ENCODE data around the gene ATF7IP2.
"Not testable (repeated sequence)": the region's sequence is repeated elsewhere in the genome, so short reads cannot be mapped to it uniquely, and the experiment has no call there.

Gene ATF7IP2, protein sequence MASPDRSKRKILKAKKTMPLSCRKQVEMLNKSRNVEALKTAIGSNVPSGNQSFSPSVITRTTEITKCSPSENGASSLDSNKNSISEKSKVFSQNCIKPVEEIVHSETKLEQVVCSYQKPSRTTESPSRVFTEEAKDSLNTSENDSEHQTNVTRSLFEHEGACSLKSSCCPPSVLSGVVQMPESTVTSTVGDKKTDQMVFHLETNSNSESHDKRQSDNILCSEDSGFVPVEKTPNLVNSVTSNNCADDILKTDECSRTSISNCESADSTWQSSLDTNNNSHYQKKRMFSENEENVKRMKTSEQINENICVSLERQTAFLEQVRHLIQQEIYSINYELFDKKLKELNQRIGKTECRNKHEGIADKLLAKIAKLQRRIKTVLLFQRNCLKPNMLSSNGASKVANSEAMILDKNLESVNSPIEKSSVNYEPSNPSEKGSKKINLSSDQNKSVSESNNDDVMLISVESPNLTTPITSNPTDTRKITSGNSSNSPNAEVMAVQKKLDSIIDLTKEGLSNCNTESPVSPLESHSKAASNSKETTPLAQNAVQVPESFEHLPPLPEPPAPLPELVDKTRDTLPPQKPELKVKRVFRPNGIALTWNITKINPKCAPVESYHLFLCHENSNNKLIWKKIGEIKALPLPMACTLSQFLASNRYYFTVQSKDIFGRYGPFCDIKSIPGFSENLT

DNA sequence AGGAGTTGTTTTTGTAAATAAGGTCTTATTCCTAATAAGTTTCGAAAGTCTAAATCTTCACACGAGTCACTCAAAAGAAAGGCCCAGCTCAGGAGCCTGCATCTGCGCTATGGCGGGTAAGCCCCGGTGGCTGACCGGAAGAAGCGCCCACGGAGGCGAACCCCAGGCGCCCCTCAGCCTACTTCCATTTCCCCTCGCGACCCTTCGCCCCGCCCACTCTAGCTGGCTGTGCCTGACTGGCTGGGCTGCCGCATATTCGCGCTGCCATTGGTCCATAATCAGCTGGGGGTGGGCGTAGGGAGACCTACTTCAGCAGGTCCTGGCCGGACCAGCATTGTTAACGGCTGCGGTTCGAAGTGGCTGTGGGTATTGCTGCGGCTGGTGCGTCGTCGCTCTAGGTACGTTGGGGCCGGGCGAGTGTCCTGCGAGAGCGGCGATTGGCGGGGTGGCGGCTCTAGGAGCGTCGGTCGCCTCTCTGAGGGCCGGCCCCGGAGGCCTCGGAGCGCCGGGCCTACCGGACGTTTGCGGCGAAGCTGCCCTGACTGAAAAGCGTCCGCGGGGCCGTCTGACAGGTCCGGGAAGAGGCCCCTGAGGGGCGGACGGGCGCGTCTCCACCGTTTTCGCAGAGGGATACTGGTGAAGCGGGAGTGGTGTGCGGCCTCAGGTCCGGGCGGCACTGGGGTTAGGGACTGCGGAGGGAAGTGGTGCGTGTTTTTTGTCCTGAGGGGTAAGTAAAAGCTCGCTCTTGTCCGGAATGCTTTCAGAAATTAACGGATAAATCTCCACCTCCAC lies at the start of gene ATF7IP2:
Gene ATF7IP2, plus strand, starts transcription at position 337 of the 792 bp plus-strand sequence. CDS start 44,560 bp downstream, outside the sequence.
- peak; percentile 92 for DNase-seq

DNA sequence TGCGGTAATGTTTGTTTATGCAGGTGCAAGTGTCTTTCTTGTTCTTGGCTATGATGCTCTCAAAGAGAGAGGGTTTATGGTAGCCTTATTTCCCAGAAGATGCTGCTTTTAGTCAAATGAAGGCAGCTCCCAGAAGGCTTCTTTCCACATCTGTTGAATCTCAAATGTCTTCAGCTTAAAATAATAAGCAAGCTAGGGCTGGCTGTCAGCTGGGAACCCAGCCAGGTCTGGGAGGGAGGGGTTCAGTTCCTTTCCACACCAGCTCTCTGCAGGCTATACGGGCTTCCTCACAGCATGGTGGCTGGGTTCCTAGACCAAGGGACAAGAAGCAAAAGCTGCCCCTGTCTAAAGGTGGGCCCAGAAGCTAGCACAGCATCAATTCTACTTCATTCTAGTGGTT lies 47.4 kb upstream of the ATF7IP2 start:
- no peak for DNase-seq

DNA sequence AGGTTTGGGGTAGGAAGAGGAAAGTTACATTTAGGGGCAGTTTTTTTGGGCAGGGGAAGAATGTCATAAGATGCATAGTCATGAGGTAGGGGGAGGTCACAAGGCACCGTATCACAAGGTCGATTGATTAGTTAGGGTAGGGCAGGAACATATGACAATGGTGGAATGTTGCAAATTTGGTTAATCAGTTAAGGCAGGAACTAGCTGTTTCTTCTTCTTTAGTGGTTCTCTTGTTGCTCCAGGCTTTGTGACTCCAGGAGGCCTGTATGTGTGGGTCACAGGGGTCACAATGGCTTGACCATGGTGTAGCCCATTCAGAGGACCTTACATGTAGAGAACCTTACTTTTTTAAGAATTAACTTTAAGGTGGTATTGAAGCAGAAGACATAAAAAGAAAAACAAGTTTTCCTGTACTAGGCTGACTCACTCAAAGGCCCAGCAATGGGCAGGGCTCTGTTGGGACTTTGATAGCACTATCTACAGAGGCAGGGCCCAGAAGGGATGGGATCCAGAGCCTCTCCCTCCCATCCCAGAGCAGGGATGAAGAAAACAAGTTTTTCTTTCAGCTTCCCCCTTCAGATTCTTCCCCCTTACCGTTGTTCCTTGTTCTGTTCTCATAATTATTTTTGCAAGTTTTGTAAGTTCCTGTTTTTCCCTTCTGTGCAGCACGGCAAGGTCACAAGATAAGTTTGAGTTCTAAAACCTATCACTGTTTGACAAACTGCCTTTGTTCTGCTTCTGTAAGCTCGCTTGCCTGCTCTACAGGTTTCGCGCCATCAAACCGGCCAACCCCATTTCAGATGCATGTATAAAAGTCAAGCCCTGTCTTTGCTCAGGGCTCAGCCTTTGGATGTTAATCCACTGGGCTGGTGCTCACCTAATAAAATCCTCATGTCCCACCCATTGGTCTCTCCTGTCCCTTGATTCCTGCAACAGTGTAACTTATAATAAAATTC lies 45.8 kb upstream of the ATF7IP2 start:
- DNase-seq, result no peak

DNA sequence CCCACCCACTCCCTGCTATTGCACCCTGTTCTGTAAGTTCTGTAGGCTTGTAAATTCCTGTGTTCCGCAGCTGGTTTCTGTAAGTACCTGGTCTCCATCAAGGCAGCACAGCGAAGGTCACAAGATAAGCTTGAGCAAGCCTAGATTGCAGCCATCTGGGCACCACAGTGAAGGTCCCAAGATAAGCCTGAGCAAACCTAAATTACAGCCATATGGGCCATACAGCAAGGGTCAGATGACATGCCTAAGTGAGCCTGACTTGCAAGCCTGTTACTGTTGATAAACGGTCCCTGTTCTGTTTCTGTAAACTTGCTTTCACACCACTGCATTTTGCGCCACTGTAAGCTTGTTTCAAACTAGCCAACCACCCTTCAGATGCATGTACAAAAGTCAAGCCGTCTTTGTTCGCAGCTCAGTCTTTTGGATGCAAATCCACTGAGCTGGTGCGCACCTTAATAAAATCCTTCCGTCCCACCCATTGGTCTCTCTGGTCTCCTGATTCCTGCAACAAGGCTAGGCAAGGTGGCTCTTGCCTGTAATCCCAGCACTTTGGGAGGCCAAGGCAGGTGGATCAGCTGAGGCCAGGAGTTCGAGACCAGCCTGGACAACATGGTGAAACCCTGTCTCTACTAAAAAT lies 42.6 kb upstream of the ATF7IP2 start:
- DNase-seq, result no peak

DNA sequence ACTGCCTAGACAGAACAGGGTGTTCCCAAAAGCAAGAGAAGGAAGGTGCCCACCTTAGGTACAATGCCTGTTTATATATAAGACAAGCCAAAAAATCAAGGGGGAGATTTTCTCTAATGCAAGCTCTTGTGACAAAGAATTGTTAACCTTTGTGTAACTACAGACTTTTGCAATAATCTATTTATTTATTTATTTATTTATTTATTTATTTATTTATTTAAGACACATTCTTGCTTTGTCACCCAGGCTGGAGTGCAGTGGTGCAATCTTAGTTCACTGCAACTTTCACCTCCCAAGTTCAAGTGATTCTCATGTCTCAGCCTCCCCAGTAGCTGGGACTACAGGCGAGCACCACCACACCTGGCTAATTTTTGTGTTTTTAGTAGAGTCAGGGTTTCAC lies 41.2 kb upstream of the ATF7IP2 start:
- not testable (repeated sequence) for DNase-seq

DNA sequence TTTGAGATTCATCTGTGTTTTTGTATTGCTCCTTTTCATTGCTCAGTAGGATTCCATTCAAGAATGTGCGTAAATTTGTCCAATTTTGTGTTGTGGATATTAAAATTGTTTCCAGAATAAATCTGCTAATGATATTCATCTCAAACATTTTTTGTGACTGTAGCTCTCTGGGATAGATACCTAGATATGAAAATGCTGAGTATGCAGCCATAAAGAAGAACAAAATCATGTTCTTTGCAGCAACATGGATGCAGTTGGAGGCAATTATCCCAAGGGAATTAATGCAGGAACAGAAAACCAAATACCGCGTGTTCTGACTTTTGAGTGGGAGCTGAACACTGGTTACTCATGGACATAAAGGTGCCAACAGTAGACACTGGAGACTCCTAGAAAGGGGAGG lies 40.2 kb upstream of the ATF7IP2 start:
- DNase-seq, result no peak

DNA sequence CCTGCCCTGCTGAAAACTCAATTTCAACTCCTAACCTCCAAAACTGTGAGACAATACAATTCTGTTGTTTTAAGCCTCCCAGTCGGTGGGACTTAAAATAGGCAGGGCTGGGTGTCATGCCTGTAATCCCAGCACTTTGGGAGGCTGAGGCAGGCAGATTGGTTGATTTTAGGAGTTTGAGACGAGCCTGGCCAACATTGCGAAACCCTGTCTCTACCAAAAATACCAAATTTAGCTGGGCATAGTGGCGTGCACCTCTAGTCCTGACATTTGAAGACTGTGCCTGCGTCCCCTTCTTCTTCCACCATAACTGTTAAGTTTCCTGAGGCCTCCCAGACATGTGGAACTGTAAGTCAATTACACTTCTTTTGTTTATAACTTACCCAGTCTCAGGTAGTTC lies 36.0 kb upstream of the ATF7IP2 start:
- no peak for DNase-seq

DNA sequence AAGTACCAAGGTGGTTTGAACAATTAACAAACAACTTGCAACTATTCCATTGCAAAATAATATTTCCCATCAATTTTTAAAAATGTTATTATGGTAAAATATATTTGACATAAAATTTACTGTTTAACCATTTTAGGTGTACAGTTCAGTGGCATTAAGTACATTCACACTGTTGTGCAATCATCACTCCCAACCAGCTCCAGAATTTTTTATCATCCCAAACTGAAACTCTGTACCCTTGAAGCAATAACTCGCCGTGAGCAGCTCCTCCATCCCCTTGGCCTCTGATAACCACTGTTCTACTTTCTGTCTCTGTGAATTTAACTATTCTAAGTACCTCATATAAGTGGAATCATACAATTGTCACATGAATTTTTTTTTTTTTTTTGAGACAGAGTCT lies 33.6 kb upstream of the ATF7IP2 start:
- DNase-seq, result no peak

DNA sequence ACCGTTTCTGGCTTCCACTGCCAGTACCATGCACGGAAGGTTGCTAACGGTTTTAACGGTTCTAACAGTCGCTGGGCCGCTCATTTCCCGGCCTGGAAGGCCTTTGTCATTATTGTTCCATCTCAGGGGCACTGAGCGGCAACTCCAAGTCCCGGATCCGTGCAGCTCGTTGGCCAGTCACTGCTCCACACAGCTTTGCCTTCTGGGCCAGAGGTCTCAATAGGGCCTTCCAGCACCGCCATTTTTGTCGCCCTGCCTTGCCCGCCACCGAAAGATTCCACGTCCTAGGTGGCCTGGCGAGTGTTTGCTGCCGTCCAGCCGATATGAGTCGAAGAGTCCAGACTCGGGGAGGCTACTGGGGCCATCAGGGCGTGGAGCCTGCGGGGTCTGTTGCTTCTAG lies 30.3 kb upstream of the ATF7IP2 start:
- DNase-seq, result no peak

DNA sequence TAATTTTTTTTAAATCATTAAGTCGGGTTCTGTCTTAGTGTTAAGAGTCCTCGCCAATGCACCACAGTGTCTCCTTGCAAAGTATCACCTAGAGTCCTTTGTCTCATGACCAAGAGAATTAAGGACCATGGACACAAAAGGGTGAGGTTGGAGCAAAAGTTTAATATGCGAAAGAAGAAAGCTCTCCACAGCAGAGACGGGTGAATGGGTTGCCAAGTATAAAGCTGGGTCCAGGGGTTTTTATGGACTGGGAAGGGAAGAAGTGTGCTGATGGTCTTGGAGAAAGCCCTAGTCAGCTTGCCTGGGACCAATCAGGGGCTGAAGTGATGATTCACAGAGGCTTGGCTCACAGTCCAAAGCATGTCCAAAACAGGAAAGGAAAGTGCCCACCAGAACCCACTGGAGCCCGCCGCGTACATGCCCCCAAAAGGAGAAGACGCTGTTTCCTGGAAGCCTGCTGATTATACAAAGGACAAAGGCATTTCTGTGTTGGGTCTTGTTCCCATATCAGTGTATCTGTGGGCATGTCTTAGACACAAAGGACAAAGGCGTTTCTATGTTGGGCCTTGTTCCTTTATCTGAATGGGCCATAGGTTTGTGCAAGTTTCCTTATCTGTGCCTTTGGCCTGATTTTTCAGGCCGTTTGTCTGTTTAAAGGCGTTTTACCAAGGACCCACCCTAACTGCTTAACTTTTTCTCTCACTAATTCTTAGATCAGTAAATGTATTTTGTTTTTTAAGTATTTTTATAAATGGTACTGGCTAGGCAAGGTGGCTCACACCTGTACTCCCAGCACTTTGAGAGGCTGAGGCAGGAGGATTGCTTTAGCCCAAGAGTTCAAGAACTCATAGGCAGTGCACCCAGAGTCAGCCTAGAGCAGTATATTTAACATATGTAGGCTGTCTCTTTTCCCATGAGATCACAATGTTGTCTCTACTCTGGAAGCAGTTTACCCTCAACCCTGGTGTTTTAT lies 28.7 kb upstream of the ATF7IP2 start:
- DNase-seq, result no peak

DNA sequence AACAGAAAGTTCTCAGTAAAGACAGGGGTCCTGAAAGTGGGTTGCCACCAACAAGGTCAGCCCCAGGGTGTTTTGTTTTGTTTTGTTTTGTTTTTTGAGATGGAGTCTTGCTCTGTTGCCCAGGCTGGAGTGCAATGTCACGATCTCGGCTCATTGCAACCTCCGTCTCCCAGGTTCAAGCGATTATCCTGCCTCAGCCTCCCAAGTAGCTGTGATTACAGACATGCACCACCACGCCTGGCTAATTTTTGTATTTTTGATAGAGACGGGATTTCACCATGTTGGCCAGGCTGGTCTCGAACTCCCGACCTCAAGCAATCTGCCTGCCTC lies 24.1 kb upstream of the ATF7IP2 start:
- not testable (repeated sequence) for DNase-seq

DNA sequence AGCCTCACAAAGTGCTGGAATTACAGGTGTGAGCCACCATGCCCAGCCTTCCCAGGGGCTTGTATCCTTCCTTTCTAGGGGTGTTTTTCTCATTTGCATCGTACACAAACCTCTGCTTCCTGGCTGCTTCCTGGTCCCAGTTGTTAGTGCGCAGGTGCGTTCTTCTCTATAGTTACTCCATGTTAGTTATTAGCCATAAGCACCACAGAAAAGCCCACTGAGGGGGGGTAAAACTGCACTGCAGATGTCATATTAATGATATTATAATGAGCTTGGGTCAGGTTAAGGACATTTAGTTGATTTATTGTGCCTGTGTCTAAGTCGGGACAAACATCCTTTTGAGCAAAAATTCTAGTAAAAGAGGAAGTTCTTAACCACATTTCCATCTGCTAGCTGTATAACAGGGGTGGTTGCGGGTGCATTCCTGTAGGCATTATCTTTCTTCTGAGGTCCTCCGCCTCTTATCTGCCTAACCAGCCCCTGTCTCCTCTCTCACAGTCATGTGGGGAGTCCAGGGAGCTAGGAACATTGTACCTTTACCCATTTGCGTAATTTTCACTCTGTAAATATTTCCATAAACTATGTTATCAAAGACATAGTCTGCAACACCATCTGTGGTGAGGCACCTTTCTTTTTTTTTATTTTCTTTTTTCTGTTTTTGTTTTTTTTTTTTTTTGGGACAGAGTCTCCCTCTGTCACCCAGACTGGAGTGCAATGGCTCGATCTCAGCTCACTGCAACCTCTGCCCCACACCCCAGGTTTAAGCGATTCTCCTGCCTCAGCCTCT lies 23.6 kb upstream of the ATF7IP2 start:
- no peak for DNase-seq

DNA sequence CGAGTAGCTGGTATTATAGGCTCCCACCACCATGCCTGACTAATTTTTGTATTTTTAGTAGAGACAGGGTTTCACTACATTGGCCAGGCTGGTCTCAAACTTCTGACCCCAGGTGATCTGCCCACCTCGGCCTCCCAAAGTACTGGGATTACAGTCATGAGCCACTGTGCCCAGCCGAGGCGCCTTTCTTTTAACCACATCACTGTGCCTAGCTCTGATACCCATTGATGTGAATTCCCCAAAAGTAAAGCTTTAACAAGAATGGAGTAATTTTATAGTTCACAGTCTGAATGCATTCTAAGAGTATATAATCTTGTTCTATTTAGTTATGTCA lies 23.0 kb upstream of the ATF7IP2 start:
- not testable (repeated sequence) for DNase-seq

DNA sequence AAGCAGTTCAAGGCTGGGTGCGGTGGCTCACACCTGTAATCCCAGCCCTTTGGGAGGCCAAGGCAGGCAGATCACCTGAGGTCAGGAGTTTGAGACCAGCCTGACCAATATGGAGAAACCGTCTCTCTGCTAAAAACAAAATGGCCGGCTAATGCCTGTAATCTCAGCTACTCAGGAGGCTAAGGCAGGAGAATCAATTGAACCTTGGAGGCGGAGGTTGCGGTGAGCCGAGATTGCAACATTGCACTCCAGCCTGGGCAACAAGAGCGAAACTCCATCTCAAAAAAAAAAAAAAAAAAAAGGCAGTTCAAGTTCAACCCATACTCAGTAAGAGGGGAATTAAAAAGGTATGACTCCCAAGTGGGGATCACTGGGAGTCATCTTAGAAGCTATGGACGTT lies 19.2 kb upstream of the ATF7IP2 start:
- DNase-seq, result not testable (repeated sequence)

DNA sequence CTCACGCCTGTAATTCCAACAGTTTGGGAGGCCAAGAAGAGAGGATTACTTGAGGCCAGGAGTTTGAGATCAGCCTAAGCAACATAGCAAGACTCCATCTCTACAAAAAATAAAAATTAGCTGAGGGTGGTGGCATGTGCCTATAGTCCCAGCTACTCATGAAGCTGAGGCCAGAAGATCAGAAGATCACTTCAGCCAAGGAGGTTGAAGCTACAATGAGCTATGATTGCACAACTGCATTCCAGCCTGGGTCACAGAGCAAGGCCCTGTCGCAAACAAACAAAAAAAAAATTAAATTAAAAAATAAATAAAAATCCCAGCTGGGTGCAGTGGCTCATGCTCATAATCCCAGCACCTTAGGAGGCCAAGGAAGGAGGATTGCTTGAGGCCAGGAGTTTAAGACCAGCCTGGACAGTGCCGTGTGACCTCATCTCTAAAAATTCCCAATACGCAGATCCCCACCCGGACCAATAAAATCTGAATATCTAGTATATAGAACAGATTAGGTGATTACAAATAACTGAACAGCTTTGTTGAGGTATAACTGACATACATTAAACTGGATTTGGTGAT lies 18.2 kb upstream of the ATF7IP2 start:
- DNase-seq, result no peak

DNA sequence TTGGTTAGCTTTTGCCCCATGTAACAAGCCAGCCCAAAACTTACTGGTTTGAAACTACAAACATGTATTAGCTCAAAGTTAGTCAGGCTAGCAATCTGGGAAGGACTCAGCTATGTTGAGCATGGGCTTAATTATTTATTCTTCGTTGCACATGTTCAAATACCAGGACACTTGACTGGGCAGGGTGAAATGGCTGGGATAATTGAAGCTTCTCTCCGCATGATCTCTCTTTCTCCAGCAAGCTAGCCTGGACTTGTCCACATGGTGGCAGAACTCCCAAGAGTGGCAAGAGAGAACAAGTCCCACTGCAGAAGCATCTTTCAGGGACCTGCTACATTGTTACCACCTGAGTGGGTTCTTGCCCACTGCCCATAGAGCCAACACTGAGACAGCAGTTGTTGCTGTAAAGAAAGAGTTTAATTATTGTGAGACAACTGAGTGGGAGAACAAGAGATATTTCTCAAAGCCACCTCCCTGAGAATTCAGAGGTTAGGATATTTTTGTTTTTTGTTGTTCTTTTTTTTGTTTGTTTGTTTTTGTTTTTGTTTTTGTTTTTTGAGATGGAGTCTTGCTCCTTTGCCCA lies 16.8 kb upstream of the ATF7IP2 start:
- no peak for DNase-seq

DNA sequence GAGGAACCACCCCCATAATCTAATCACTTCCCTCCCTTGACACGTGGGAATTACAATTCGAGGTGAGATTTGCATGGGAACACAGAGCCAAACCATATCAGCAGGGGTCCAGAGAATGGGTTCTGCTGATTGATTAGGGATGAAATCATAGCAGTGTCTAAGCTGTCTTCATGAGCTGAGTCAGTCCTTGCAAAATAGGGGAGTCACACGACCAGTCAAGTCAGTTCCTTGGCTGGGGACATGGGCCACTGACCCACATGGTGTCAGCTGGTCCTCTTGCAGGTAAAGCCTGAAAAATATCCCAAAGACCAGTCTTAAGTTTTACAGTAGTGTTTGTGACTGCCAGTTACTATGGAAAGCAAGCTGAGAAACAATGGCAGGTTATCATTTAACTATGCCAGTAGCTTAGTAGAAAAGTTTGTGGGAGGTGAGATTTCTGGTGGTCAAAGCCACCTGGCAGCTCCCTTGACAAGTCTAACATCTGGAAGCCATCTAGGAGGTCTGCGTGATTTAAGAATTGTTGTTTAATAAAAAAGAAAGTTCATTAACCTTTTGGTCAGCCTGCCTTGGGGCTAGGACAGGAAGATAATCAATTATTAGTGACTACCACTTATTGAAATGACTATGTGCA lies 15.7 kb upstream of the ATF7IP2 start:
- DNase-seq, result no peak

DNA sequence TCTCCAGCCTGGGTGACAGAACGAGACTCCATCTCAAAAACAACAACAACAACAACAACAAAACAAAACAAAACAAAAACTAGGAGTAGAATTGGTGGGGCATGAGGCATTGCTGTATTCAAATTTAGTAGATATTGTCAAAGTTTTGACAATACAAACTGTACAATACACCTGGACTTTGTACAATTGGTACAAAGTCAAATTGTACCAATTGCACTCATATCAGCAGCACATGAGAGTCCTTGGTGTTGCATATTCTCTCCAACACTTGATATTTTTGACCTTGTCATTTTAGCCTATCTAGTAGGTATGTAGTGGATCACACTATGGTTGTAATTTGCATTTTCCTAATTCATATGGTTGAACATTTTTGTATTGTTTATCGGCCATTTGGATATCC lies 14.3 kb upstream of the ATF7IP2 start:
- no peak for DNase-seq

DNA sequence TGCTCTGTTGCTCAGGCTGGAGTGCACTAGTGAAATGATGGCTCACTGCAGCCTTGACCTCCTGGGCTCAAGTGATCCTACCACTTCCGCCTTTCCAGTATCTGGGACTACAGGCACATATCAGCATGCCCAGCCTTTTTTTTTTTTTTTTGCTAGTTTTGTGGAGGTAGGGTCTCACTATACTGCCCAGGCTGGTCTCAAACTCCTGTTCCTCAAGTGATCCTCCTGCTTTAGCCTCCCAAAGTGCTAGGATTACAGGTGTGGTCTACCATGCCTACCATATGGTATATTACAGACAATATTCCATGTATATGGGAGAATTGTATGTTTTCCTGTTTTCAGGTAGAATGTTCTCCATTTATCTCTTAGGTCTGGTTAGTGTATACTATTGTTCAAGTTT lies 12.3 kb upstream of the ATF7IP2 start:
- DNase-seq, result no peak
